Transverse colon (tissue), 4 donors: ENCODE measurements around the gene ZP3. TPM values are rescaled to one million over a fixed set of nuclear protein-coding genes. Genes with fewer than 3 reads are reported as not detected.
"Not testable (repeated sequence)": the region's sequence is repeated elsewhere in the genome, so short reads cannot be mapped to it uniquely, and the experiment has no call there.

ENCODE experiments used
- DNase-seq: peaks from one replicate; pipeline ENCODE4 v3.0.0-alpha.2; 2019
- H3K27ac ChIP-seq, 4 donors: fragments of 200-600 bp; sonication (generic); 2 replicates each; pipeline ENCODE4 v1.5.1; 2016 to 2018; ENCODE audit warnings: inconsistent platforms in 4 of 4
- H3K27me3 ChIP-seq: fragments of 200-600 bp; sonication (generic); 2 replicates; pipeline ENCODE4 v1.5.1; 2017; ENCODE audit warnings: inconsistent platforms
- H3K36me3 ChIP-seq, 4 donors: fragments of 200-600 bp; sonication (generic); 2 replicates each; pipeline ENCODE4 v1.5.1; 2017 to 2019; ENCODE audit warnings: inconsistent platforms in 4 of 4
- H3K4me1 ChIP-seq, 4 donors: fragments of 200-600 bp; sonication (generic); 2 replicates each; pipeline ENCODE4 v1.5.1; 2017 to 2020; ENCODE audit warnings: inconsistent platforms in 4 of 4
- H3K4me3 ChIP-seq, 4 donors: fragments of 200-600 bp; sonication (generic); 1 replicate in 1 of 4; 2 replicates in 3 of 4; pipeline versions ENCODE4 v1.5.1 to v1.6.1; 2017 to 2019; ENCODE audit warnings: inconsistent platforms in 4 of 4
- H3K9me3 ChIP-seq, 2 donors: fragments of 200-600 bp; sonication (generic); 2 replicates each; pipeline ENCODE4 v1.5.1; 2017 to 2019; ENCODE audit warnings: inconsistent platforms in 2 of 2
- WGBS, 2 donors: methylation state at CpG; one replicate each; pipeline ENCODE4 v1.1.5; 2018; ENCODE audit warnings: low coverage in 1 of 2; 5-methylcytosine and 5-hydroxymethylcytosine counted together
- in situ Hi-C, 4 donors: fragments of 200-750 bp; cut with MboI; loops; one replicate each; pipeline versions ENCODE4 v1.15.0 to v1.15.1; 2017; ENCODE audit warnings: low sequenced_read_pairs in 3 of 4, low pct_ligation_motif_present in 1 of 4, low pct_unique_long_range_greater_than_20kb in 1 of 4
- intact Hi-C: fragments of 100-400 bp; cut with DNase I; formaldehyde crosslinking; loops from one replicate; pipeline ENCODE4 v1.15.1; 2023; ENCODE audit warnings: low total_unique reads
- total RNA-seq, 4 donors: library from RNA; depleted of rRNA; stranded (reverse); fragments of >200 nt; gene quantifications; one replicate each; pipeline ENCODE4 v1.1.0, GENCODE V29; 2016
- TF ChIP-seq, protein P1 (sequence below), 5 experiments: fragments of 200-600 bp in 3 of 5; fragments of 450-650 bp in 2 of 5; sonication (generic) in 3 of 5; IDR thresholded peaks; 1 replicate in 2 of 5; 2 replicates in 3 of 5; pipeline ENCODE4 v1.5.1; 2016 to 2017; ENCODE audit warnings: antibody characterized with exemption in 5 of 5, inconsistent platforms in 3 of 5, mild to moderate bottlenecking in 2 of 5, moderate library complexity in 1 of 5

The ZP3 gene
- total RNA-seq, 4 donors from 2014 or later = 3.0 to 3.4 TPM; not detected in 2

DNA sequence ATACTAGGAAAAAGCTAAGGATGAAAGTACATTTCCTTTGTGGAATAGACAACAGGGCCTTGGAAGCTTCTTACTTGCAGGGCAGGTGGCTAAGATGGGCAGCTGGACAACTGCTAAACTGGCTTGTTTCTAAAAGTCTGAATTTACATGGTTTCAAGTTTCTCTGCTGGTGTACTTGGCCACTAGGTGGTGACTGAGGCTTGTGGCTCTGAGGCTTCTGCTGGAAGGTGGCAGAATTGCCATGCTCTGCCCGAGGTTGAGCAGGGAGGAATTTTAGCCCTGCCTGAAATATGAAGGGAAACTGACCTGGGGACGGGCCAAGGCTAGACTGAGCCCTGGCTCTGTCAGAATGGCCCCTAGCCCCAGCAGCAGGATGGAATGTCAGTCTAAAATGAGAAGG lies 13.1 kb downstream of the ZP3 start:
- not testable (repeated sequence) for H3K27ac ChIP-seq

DNA sequence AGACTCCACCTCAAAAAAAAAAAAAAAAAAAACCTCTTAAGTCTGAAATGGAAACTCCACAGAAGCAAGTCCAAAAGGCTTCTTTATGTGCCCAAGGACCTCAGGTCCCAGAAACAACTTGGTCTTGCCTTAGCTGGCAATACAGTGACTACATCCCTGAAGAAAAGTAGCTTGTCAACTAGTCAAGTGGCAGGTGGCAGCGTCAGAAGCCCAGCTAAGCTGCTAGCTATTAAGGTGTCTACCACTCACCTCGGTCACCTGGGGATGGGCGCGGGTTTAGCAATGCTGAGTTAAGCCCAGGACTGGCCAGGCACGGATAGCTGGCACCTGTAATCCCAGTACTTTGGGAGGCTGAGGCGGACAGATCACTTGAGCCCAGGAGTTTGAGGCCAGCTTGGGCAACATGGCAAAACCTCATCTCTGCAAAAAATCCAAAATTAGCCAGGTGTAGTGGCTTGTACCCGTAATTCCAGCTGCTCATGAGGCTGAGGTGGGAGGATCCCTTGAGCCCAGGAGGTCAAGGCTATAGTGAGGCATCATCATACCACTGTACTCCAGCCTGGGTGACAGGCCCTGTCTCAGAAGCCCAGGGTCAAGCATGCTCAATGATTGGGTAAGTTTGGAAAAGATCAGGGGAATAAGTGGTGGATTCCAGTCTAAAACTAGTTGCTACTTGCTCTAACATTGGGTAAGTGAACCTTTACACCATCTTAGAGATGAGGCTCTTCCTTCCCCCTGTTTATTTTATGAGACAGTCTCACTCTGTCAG lies 14.6 kb downstream of the ZP3 start:
- in situ Hi-C loops, H3K27me3 ChIP-seq, H3K4me1 ChIP-seq, H3K36me3 ChIP-seq, DNase-seq, H3K27ac ChIP-seq, H3K9me3 ChIP-seq, H3K4me3 ChIP-seq, intact Hi-C loops: not testable (repeated sequence)
- 33% methylated on average over 1 of the region's 7 CpGs; no CpG with 5 or more reads in 1 of the 2 donors for WGBS, 2 donors

More for the DNA sequence above, 13.1 kb downstream of the ZP3 start:
- in situ Hi-C loops, H3K4me1 ChIP-seq, H3K27me3 ChIP-seq, intact Hi-C loops, H3K9me3 ChIP-seq, H3K4me3 ChIP-seq, H3K36me3 ChIP-seq: not testable (repeated sequence)
- TF ChIP-seq, protein P1, sequence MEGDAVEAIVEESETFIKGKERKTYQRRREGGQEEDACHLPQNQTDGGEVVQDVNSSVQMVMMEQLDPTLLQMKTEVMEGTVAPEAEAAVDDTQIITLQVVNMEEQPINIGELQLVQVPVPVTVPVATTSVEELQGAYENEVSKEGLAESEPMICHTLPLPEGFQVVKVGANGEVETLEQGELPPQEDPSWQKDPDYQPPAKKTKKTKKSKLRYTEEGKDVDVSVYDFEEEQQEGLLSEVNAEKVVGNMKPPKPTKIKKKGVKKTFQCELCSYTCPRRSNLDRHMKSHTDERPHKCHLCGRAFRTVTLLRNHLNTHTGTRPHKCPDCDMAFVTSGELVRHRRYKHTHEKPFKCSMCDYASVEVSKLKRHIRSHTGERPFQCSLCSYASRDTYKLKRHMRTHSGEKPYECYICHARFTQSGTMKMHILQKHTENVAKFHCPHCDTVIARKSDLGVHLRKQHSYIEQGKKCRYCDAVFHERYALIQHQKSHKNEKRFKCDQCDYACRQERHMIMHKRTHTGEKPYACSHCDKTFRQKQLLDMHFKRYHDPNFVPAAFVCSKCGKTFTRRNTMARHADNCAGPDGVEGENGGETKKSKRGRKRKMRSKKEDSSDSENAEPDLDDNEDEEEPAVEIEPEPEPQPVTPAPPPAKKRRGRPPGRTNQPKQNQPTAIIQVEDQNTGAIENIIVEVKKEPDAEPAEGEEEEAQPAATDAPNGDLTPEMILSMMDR (IDR thresholded peaks at IDR 0.05) = peak; percentile 30 to 68 (median 53)
- peak; percentile 74 for DNase-seq
- 8% methylated on average over 1 of the region's 2 CpGs; no CpG with 5 or more reads in 1 of the 2 donors for WGBS, 2 donors

DNA sequence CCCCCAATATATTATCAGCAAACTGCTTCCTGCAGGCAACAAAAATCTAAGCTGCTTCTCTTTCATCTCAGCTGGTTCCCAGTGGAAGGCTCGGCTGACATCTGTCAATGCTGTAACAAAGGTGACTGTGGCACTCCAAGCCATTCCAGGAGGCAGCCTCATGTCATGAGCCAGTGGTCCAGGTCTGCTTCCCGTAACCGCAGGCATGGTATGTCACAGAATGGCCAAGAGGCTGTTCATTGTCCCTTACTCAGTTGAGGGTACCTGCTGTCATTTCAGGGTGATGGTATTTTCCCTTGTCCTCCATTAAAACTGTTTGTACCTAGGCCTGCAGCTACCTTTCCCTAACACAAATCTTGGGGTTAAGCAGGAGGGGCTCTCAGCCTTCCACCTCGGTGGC lies 15.7 kb downstream of the ZP3 start:
- 85% methylated on average over 4 of the region's 4 CpGs; no CpG with 5 or more reads in 1 of the 2 donors for WGBS, 2 donors
- DNase-seq, intact Hi-C loops, H3K36me3 ChIP-seq, H3K27ac ChIP-seq, H3K9me3 ChIP-seq, H3K27me3 ChIP-seq, H3K4me3 ChIP-seq, H3K4me1 ChIP-seq: not testable (repeated sequence)
- in situ Hi-C loops = loop anchor here in 1 of 4 donors (10.0 kb wide), 1 partner anchor 164 kb away; no protein-coding TSS in a partner anchor

DNA sequence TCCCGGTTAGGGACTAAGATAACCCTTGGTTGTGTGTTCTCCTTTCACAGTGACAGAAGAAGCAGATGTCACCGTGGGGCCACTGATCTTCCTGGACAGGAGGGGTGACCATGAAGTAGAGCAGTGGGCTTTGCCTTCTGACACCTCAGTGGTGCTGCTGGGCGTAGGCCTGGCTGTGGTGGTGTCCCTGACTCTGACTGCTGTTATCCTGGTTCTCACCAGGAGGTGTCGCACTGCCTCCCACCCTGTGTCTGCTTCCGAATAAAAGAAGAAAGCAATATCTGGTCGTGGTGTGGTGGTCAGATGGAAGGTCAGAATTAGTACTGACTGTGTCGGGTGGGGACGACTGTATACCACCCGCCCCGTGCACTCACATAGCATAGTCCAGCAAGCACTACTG lies 17.0 kb downstream of the ZP3 start:
- H3K9me3 ChIP-seq, H3K4me3 ChIP-seq, H3K27me3 ChIP-seq, H3K27ac ChIP-seq, H3K36me3 ChIP-seq, intact Hi-C loops, DNase-seq: not testable (repeated sequence)
- in situ Hi-C loops = loop anchor here in 1 of 4 donors (10.0 kb wide), 1 partner anchor 163 kb away; no protein-coding TSS in a partner anchor
- H3K4me1 ChIP-seq = peaks cover 0 to 10% (median 4%) of the 10 kb centered on the region in 4 donors
- 74% methylated on average over 2 of the region's 10 CpGs; no CpG with 5 or more reads in 1 of the 2 donors for WGBS, 2 donors

DNA sequence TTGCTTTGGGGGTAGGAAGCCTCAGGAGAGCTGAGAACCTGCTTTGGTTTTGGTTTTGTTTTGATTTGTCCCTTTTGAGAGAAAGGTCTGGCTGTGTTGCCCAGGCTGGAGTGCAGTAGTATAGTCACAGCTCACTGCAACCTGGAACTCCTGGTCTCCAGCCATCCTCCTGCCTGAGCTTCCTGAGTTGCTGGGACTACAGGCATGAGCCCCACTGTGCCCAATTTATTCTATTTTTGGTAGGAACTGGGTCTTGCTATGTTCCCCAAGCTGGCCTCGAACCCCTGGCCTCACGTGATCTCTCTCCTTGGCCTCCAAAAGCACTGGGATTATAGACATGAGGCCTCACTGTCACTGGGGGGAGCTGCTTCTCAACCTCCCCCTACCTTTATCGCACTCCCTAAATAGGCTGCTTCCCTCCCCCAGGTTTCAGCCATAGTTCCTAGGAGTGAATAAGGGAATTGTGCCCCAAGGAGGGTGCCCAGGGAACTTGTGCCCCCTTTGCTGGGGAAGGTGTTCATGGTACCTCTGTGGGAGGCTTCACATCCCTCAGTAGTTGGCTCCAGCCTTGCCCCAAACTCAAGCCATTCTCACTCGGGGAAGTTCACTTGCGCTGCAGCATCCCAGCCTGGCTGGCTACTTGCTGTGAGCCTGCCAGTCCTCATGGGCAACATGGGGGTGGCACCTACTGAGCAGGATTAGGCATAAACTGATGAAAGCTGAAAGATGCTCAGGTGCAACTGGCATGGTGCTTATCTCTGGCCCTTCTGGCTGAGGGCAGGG lies 18.1 kb downstream of the ZP3 start:
- H3K27ac ChIP-seq, H3K9me3 ChIP-seq, DNase-seq, intact Hi-C loops, H3K27me3 ChIP-seq, H3K36me3 ChIP-seq, H3K4me3 ChIP-seq: not testable (repeated sequence)
- in situ Hi-C loops = loop anchor here in 1 of 4 donors (10.0 kb wide), 1 partner anchor 162 kb away; no protein-coding TSS in a partner anchor
- peaks cover 0 to 10% (median 4%) of the 10 kb centered on the region in 4 donors for H3K4me1 ChIP-seq
- 86 to 94% methylated on average over 1 to 4 of the region's 5 CpGs for WGBS, 2 donors

DNA sequence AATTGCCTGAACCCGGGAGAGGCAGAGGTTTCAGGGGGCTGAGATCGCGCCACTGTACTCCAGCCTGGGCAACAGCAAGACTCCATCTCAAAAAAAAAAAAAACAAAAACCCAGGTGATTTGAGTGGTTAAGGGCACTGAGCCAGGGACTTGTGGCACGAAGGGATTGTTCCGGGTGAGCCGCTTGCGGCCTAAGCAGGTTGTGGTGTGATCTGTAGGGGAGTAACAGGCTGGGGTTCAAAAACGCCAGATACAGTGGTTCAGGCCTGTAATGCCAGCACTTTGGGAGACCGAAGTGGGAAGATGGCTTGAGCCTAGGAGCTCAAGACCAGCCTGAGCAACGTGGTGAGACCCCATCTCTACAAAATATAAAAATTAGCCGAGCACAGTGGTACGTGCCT lies 19.1 kb downstream of the ZP3 start:
- H3K27me3 ChIP-seq, intact Hi-C loops, H3K36me3 ChIP-seq, DNase-seq, H3K27ac ChIP-seq, H3K4me3 ChIP-seq, H3K9me3 ChIP-seq: not testable (repeated sequence)
- WGBS, 2 donors = 57% methylated on average over 11 of the region's 12 CpGs; no CpG with 5 or more reads in 1 of the 2 donors
- H3K4me1 ChIP-seq = peaks cover 0 to 10% (median 4%) of the 10 kb centered on the region in 4 donors
- in situ Hi-C loops = loop anchor here in 1 of 4 donors (10.0 kb wide), 1 partner anchor 161 kb away; no protein-coding TSS in a partner anchor

DNA sequence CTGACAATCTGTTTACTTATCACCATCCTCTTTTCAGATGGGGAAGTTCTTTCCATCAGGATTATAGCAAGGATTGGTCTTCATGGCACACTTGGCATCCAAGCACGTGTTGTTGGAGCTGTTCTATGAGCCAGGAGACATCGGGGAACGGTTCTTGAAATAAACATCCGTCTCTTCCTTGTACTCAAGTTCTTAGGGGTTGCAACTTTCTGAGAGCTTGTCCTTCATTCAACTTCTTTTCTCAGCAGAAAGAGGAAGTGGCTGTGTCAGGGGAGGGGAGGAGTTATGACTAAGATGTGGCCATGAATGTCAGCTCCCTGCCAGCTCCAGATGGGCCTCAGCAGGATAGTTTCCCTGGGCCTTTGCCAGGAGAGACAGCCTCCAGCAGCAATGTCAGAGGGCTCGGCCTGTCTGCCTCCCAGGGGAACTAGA lies 20.8 kb downstream of the ZP3 start:
- 0% methylated on average over 4 of the region's 5 CpGs; no CpG with 5 or more reads in 1 of the 2 donors for WGBS, 2 donors

DNA sequence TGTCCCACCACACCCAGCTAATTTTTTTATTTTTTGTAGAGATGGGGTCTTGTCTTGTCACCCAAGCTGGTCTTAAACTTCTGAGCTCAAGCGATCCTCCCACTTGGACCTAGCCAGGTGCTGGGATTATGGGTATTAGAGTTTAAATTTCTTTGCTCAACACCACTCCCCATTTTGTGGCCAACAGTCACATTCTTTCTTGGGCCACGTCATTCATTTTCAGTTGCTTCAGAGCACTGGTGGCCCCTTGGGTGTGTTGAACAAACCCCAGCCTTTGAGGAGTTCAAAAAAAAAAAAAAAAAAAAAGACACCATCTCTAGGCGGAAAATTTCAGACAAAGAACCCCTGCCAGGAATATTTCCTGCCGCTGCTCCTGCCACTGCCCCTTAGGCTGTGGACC lies 32.3 kb downstream of the ZP3 start:
- H3K27me3 ChIP-seq, intact Hi-C loops, H3K4me3 ChIP-seq, DNase-seq, in situ Hi-C loops, H3K4me1 ChIP-seq, H3K9me3 ChIP-seq, H3K36me3 ChIP-seq, H3K27ac ChIP-seq: not testable (repeated sequence)
- WGBS, 2 donors = no CpG with 5 or more reads among the region's 4 CpGs

More for the DNA sequence above, 20.8 kb downstream of the ZP3 start:
- H3K36me3 ChIP-seq, H3K9me3 ChIP-seq, intact Hi-C loops, H3K4me3 ChIP-seq, H3K27me3 ChIP-seq: not testable (repeated sequence)
- peak; percentile 39 for DNase-seq
- H3K4me1 ChIP-seq = peaks cover 0 to 10% (median 4%) of the 10 kb centered on the region in 4 donors
- H3K27ac ChIP-seq = peak overlapping the region; percentile 74 to 79 (median 78)
- in situ Hi-C loops = loop anchor here in 1 of 4 donors (10.0 kb wide), 1 partner anchor 159 kb away; no protein-coding TSS in a partner anchor
